ENCODE data around the gene POU2AF2.

- TF ChIP-seq CTCF (IDR thresholded peaks at IDR 0.05; ENCODE audit: control extremely low read depth in 1 of 3, insufficient read depth in 1 of 3, low read depth in 1 of 3, low read length in 3 of 3): no peak
- TF ChIP-seq EZH2 (IDR thresholded peaks at IDR 0.05; ENCODE audit: low read depth, low read length, severe bottlenecking): no peak
- TF ChIP-seq JUND (IDR thresholded peaks at IDR 0.05; ENCODE audit: low read length): no peak
- TF ChIP-seq KDM1A (IDR thresholded peaks at IDR 0.05; ENCODE audit: borderline replicate concordance, low read length): no peak
Observed at GRCh38 chr11:111213256-111213655, 32.3 kb upstream of the POU2AF2 start.

Measured in H1 (cell line).